Measurements from ENCODE around the gene PLPP3.

GRCh38 chr1:56511364-56511763 lies 68.0 kb downstream of the PLPP3 start:
- TF ChIP-seq, protein P1, sequence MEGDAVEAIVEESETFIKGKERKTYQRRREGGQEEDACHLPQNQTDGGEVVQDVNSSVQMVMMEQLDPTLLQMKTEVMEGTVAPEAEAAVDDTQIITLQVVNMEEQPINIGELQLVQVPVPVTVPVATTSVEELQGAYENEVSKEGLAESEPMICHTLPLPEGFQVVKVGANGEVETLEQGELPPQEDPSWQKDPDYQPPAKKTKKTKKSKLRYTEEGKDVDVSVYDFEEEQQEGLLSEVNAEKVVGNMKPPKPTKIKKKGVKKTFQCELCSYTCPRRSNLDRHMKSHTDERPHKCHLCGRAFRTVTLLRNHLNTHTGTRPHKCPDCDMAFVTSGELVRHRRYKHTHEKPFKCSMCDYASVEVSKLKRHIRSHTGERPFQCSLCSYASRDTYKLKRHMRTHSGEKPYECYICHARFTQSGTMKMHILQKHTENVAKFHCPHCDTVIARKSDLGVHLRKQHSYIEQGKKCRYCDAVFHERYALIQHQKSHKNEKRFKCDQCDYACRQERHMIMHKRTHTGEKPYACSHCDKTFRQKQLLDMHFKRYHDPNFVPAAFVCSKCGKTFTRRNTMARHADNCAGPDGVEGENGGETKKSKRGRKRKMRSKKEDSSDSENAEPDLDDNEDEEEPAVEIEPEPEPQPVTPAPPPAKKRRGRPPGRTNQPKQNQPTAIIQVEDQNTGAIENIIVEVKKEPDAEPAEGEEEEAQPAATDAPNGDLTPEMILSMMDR (conservative IDR thresholded peaks at IDR 0.05; ENCODE audit: low read depth, low read length) = no peak
- no peak for TF ChIP-seq EZH2 (IDR thresholded peaks at IDR 0.05; ENCODE audit: borderline replicate concordance, low read depth, low read length, poor library complexity, severe bottlenecking)

Data from A673 (cell line).